ENCODE data around the gene SLC35E1. TPM values are rescaled to one million over a fixed set of nuclear protein-coding genes. Genes with fewer than 3 reads are reported as not detected.

Gene SLC35E1
- total RNA-seq, 1 experiment from 2014 or later: 52.6 TPM

DNA sequence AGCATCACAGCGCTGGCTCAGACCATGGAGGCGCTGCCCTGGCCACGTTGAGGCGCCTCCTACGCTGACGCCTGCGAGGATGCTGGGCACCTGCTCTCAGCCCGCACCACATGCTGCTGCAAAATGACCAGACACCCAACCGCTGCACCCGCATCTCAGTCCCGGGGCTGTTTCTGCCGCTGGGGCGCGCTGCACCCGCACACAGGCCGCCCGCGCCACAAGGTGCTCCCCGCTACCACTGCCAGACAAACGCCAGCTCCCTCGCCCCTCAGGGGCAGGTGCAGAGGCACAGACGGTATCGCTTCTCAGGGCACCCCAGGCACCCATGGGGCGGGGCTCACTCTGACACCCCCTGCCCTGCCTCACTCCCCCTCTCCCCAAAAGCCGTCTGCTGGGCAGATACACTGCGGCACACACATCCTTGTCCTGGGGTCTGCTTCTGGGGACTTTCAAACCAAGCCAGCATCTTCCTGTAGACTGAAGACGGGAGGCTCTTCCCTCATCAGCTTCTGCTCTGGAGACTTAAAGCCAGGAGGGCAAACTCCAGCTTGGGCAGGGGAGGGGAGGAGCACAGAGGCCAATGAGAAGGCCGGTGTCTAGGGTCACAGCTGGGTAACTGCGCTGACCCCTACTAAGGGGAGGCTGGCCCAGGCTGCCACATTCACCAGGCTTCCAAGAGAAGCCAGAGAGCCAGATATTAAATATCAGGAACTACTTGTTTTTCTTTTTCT, 46.3 kb downstream of the SLC35E1 start:
- POLR2A ChIA-PET (ENCODE audit: unreplicated experiment): no interaction called here
- CTCF ChIA-PET: no interaction called here
- Histone ChIP-seq H3K9me2 (replicated peaks; ENCODE audit: low read length) (no peaks in the 10 kb centered on the region), H3K27me3 (ENCODE audit: low read length) (no peaks in the 10 kb centered on the region), H4K20me1 (ENCODE audit: low read length) (peaks cover 8% of the 10 kb centered on the region; the same call in 1 of the 2 replicates), H3K79me2 (ENCODE audit: low read length) (no peaks in the 10 kb centered on the region), H2AFZ (ENCODE audit: low read length) (no peak overlapping the region), H3F3A (ENCODE audit: low read length, unreplicated experiment) (no peaks in the 10 kb centered on the region), H3K36me3 (ENCODE audit: low read depth, low read length) (peaks cover 66% of the 10 kb centered on the region), H3K9me3 (ENCODE audit: low read length) (no peaks in the 10 kb centered on the region), H3K4me3 (ENCODE audit: low read length) (no peak overlapping the region), H3K4me2 (ENCODE audit: low read length) (no peak overlapping the region), H3K27ac (ENCODE audit: low read length) (no peak overlapping the region), H3K9ac (ENCODE audit: low read length) (no peak overlapping the region), H3K4me1 (ENCODE audit: insufficient read depth, low read length) (peaks cover 4% of the 10 kb centered on the region; the same call in 1 of the 2 replicates)
- ATAC-seq (no peak), DNase-seq (no peak)
- no TSS peak for BruUV-seq (replicated peaks)
- intact Hi-C loops (cut with micrococcal nuclease): no loop called here
- TF ChIP-seq EZH2 (IDR thresholded peaks at IDR 0.05; ENCODE audit: low read length, unreplicated experiment) (no peak), EZH2phosphoT487 (IDR thresholded peaks at IDR 0.05; ENCODE audit: borderline replicate concordance, low read length) (no peak)
- TF ChIP-seq, protein P1, sequence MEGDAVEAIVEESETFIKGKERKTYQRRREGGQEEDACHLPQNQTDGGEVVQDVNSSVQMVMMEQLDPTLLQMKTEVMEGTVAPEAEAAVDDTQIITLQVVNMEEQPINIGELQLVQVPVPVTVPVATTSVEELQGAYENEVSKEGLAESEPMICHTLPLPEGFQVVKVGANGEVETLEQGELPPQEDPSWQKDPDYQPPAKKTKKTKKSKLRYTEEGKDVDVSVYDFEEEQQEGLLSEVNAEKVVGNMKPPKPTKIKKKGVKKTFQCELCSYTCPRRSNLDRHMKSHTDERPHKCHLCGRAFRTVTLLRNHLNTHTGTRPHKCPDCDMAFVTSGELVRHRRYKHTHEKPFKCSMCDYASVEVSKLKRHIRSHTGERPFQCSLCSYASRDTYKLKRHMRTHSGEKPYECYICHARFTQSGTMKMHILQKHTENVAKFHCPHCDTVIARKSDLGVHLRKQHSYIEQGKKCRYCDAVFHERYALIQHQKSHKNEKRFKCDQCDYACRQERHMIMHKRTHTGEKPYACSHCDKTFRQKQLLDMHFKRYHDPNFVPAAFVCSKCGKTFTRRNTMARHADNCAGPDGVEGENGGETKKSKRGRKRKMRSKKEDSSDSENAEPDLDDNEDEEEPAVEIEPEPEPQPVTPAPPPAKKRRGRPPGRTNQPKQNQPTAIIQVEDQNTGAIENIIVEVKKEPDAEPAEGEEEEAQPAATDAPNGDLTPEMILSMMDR (conservative IDR thresholded peaks at IDR 0.05; ENCODE audit: low read depth, low read length): no peak

DNA sequence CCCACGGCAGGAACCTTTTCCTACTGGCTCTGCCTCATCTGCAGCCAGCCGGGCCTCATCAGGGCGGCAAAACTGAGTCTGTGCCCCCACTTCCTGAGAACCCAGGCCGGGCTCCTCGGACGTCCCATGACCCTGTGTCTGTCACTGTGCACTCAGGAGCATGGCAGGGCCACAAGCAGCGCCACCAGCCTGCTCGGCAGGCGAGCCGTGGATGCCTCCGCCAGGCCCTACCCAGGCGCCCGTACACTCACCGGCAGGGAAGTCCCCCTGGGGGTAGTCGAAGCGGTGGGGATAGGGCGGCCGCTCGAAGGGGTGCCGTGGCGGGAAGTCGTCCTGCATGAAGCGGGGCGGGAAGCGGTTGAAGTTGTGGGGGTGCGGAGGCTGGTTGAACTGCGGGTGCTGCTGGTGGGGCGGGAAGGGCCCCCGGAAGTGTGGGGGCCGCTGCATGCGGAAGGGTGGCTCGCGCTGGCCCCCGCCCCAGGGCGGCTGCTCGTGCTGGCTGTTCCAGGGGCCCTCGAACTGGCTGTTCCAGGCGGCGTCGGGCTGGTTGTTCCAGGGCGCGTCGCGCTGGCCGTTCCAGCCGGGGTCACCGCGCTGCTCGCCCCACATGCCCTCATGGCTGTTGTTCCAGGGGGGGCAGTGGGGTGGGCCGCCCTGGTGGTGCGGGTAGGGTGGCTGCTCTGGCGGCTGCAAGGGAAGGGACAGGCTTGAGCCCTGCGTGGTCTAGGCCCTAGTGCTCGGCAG, 47.1 kb downstream of the SLC35E1 start:
- no peak overlapping the region for H3K9ac ChIP-seq (ENCODE audit: low read length)
- intact Hi-C loops (cut with micrococcal nuclease): no loop called here
- peaks cover 8% of the 10 kb centered on the region; the same call in 1 of the 2 replicates for H4K20me1 ChIP-seq (ENCODE audit: low read length)
- H3K9me2 ChIP-seq (replicated peaks; ENCODE audit: low read length): no peaks in the 10 kb centered on the region
- H3F3A ChIP-seq (ENCODE audit: low read length, unreplicated experiment): no peaks in the 10 kb centered on the region
- no peak overlapping the region for H3K4me2 ChIP-seq (ENCODE audit: low read length)
- DNase-seq (no peak), ATAC-seq (no peak)
- peaks cover 4% of the 10 kb centered on the region; the same call in 1 of the 2 replicates for H3K4me1 ChIP-seq (ENCODE audit: insufficient read depth, low read length)
- H3K9me3 ChIP-seq (ENCODE audit: low read length): no peaks in the 10 kb centered on the region
- TF ChIP-seq EZH2 (IDR thresholded peaks at IDR 0.05; ENCODE audit: low read length, unreplicated experiment): no peak
- TF ChIP-seq, protein P1 (conservative IDR thresholded peaks at IDR 0.05; ENCODE audit: low read depth, low read length): no peak
- no peak for TF ChIP-seq EZH2phosphoT487 (IDR thresholded peaks at IDR 0.05; ENCODE audit: borderline replicate concordance, low read length)
- H2AFZ ChIP-seq (ENCODE audit: low read length): no peak overlapping the region
- H3K79me2 ChIP-seq (ENCODE audit: low read length): no peaks in the 10 kb centered on the region
- ChIA-PET CTCF (no interaction called here), POLR2A (ENCODE audit: unreplicated experiment) (no interaction called here)
- BruUV-seq (replicated peaks): no TSS peak
- H3K27me3 ChIP-seq (ENCODE audit: low read length): no peaks in the 10 kb centered on the region
- H3K4me3 ChIP-seq (ENCODE audit: low read length): no peak overlapping the region
- peaks cover 68% of the 10 kb centered on the region for H3K36me3 ChIP-seq (ENCODE audit: low read depth, low read length)
- H3K27ac ChIP-seq (ENCODE audit: low read length): no peak overlapping the region

Data from PC-3 (cell line).